HFFc6 (cell line): ENCODE data around the gene KLHDC9. TPM values are rescaled to one million over a fixed set of nuclear protein-coding genes. Genes with fewer than 3 reads are reported as not detected.

Experiments
- DNase-seq: peaks from one replicate; pipeline ENCODE4 v3.0.0-alpha.2; 2018
- H3K27ac Mint-ChIP-seq: 2 replicates; pipeline ENCODE4 v1.8.0; 2020; ENCODE audit warnings: mild to moderate bottlenecking, mixed read lengths
- H3K27me3 Mint-ChIP-seq: 2 replicates; pipeline ENCODE4 v1.8.0; 2021; ENCODE audit warnings: mild to moderate bottlenecking, moderate library complexity, mixed read lengths; ENCODE audit not compliant: insufficient read depth
- H3K36me3 Mint-ChIP-seq: 2 replicates; pipeline ENCODE4 v1.8.0; 2021; ENCODE audit warnings: low read depth, mixed read lengths
- H3K4me1 Mint-ChIP-seq: 2 replicates; pipeline ENCODE4 v1.8.0; 2020; ENCODE audit warnings: low read depth, mixed read lengths
- H3K4me3 Mint-ChIP-seq: 2 replicates; pipeline ENCODE4 v1.8.0; 2020; ENCODE audit warnings: mild to moderate bottlenecking, moderate library complexity, mixed read lengths
- H3K9me3 Mint-ChIP-seq: 2 replicates; pipeline ENCODE4 v1.8.0; 2020; ENCODE audit warnings: mild to moderate bottlenecking, mixed read lengths
- CTCF ChIP-seq: fragments of 200-600 bp; sonication (generic); IDR thresholded peaks from 2 replicates; pipeline ENCODE4 v1.5.0; 2021; ENCODE audit warnings: antibody characterized with exemption, mild to moderate bottlenecking
- long read RNA-seq: library from polyadenylated mRNA; unstranded; transcript quantifications from one replicate; pipeline ENCODE4 v2.0.0, GENCODE V29; 2019
- total RNA-seq, 6 experiments: library from RNA; stranded (reverse); fragmentation: NEBNext Ultra II Directional; extraction: Animal tissue kit (Norgen Biotek cat#: 25700); gene quantifications; 2 replicates in 1 of 6; 3 replicates in 5 of 6; pipeline ENCODE4 v1.2.3, GENCODE V29; 2021

Gene KLHDC9
- 1 to 10 TPM; 1.3 to 2.7 (median 2.1) TPM for total RNA-seq
- long read RNA-seq, partial matches to known transcripts: 0 of 4 reads
- long read RNA-seq, other reads (novel, unspliced or antisense): 1 of 4 reads

GRCh38 chr1:161098210-161099068 is at the start of gene KLHDC9:
Gene KLHDC9 (plus strand): TSS chr1:161098361. CDS start chr1:161098536, 175 bp downstream.
- DNase-seq: peak; percentile 83
- H3K4me1 Mint-ChIP-seq: peaks cover 32% of the 10 kb centered on the region
- H3K9me3 Mint-ChIP-seq: no peaks in the 10 kb centered on the region
- TF ChIP-seq CTCF: no peak
- H3K36me3 Mint-ChIP-seq: peaks cover 5% of the 10 kb centered on the region
- peak within 1 kb of the TSS; percentile 92 for H3K4me3 Mint-ChIP-seq
- peak within 1 kb of the TSS; percentile 78 for H3K27ac Mint-ChIP-seq
- peaks cover 11% of the 10 kb centered on the region for H3K27me3 Mint-ChIP-seq

DNA sequence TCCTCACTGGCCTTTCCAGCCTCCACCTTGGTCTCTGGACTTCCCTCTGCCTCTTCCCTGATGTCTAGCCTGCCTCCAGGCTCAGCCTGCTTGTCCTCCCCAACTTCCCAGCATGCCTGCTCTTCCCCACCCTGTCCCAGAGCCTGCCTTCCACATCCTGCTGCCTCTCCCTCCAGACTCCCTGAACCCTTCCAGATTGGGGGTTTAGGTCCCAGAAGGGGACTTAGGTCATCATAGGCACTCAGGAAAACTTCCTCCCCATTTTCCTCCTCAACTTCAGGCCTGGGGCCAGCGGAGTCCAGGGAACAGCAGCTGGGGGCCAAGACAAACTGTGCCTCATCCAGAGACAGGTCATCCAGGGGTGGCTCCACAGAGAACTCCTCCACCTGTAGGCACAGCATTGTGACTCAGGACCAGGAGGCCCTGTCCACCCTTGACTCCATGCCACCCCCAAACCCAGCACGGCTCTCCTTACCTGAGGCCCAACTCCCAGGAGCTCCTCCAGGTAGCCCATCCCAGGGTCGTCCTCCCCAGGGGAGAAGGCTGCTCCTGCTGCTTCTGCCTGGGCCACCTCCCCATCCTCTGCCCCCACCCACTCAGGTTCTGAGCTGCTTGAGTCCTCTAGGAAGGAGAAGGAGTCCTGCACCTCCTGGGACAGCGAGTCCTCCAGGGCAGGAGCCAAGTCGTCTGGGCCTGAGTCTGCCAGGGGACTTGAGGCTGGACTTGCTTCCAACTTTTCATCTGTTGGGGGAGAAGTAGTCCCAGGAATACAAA is 49.0 kb upstream of the KLHDC9 start:
- H3K27me3 Mint-ChIP-seq: peaks cover 10% of the 10 kb centered on the region
- no peak overlapping the region for H3K4me3 Mint-ChIP-seq
- H3K27ac Mint-ChIP-seq: no peak overlapping the region
- peaks cover 29% of the 10 kb centered on the region for H3K9me3 Mint-ChIP-seq
- TF ChIP-seq CTCF: no peak
- H3K4me1 Mint-ChIP-seq: peaks cover 23% of the 10 kb centered on the region
- H3K36me3 Mint-ChIP-seq: peaks cover 25% of the 10 kb centered on the region
- DNase-seq: no peak

DNA sequence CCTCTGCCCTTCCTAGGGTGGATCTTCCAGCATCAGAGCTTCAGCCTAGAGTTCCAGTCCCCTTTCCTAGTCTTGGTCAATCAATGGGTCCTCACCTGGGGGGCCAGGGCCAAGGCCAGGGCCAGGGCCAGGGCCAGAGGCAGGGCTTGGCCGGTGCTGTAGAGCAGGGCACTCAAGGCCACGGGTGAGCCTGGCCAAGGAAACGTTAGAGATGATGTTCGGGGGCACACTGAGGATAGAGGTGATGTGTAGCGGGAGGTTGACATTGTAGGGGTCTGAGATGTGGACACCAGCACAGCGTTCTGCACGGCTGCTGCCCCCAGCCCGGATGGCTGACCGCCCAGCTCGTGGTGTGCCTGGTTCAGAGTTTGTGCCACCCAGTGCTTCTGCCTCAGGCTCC is 46.9 kb upstream of the KLHDC9 start:
- Mint-ChIP-seq H3K27me3 (peaks cover 4% of the 10 kb centered on the region; the same call in 1 of the 2 replicates), H3K4me3 (no peak overlapping the region)

GRCh38 chr1:161052899-161053298 is 45.3 kb upstream of the KLHDC9 start:
- Mint-ChIP-seq H3K4me3 (no peak overlapping the region), H3K27me3 (peaks cover 4% of the 10 kb centered on the region; the same call in 1 of the 2 replicates), H3K4me1 (peaks cover 12% of the 10 kb centered on the region), H3K9me3 (peaks cover 23% of the 10 kb centered on the region), H3K27ac (no peak overlapping the region), H3K36me3 (peaks cover 12% of the 10 kb centered on the region; the same call in 1 of the 2 replicates)
- no peak for DNase-seq
- no peak for TF ChIP-seq CTCF

More for the DNA sequence above, 46.9 kb upstream of the KLHDC9 start:
- TF ChIP-seq CTCF: no peak
- no peak overlapping the region for H3K27ac Mint-ChIP-seq
- DNase-seq: no peak
- H3K4me1 Mint-ChIP-seq: peaks cover 18% of the 10 kb centered on the region
- H3K36me3 Mint-ChIP-seq: peaks cover 25% of the 10 kb centered on the region
- peaks cover 29% of the 10 kb centered on the region for H3K9me3 Mint-ChIP-seq

DNA sequence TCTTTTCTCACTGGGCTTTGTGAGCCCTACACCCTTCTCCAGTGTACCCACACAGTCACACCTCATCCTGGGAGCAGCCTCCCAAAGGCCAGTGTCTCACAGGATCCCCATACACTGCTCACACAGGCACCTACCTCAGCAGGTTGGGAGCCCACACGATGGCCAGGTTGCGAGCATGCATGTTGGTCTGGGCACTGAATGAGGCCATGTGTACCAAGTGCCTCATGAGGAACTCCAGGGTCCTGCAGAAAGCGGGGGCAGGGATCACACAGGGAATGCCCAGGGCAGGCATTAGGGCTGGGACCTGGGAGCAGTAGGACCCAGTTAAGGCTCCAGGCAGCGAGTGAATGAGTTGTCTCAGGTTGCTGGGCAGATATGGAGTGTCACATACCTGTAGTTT is 43.9 kb upstream of the KLHDC9 start:
- Mint-ChIP-seq H3K27ac (no peak overlapping the region), H3K4me1 (peaks cover 12% of the 10 kb centered on the region), H3K36me3 (peaks cover 1% of the 10 kb centered on the region; the same call in 1 of the 2 replicates), H3K4me3 (no peak overlapping the region), H3K27me3 (peaks cover 1% of the 10 kb centered on the region; the same call in 1 of the 2 replicates), H3K9me3 (peaks cover 9% of the 10 kb centered on the region)
- no peak for DNase-seq
- TF ChIP-seq CTCF: no peak
